Small intestine (tissue), 7 donors: Measurements from ENCODE around the gene DIS3L2. TPM values are rescaled to one million over a fixed set of nuclear protein-coding genes. Genes with fewer than 3 reads are reported as not detected.

Experiments
- DNase-seq, 2 donors: peaks; one replicate each; pipeline versions ENCODE4 v3.0.0 to v3.0.0-alpha.2; 2013
- FAIRE-seq: peaks from 2 replicates; lab custom pipeline; 2012; peaks lifted over from hg19 to GRCh38; lab: Jason Lieb, UNC
- H3K27ac ChIP-seq, 3 donors: one replicate each; pipeline ENCODE4 v1.5.1; 2013; ENCODE audit warnings: low read length in 2 of 3, mild to moderate bottlenecking in 2 of 3, control low read depth in 1 of 3, inconsistent platforms in 1 of 3, low read depth in 1 of 3, moderate library complexity in 1 of 3
- H3K27me3 ChIP-seq, 3 donors: one replicate each; pipeline ENCODE4 v1.6.1; 2013; ENCODE audit warnings: low read length in 3 of 3, inconsistent platforms in 1 of 3; ENCODE audit not compliant: control insufficient read depth in 3 of 3, insufficient read depth in 3 of 3
- H3K36me3 ChIP-seq, 3 donors: one replicate each; pipeline ENCODE4 v1.6.1; 2013; ENCODE audit warnings: low read length in 3 of 3, inconsistent platforms in 1 of 3, low read depth in 1 of 3, mild to moderate bottlenecking in 1 of 3, moderate library complexity in 1 of 3; ENCODE audit not compliant: control insufficient read depth in 3 of 3, insufficient read depth in 2 of 3
- H3K4me1 ChIP-seq, 3 donors: one replicate each; pipeline ENCODE4 v1.6.1; 2013; ENCODE audit warnings: low read length in 2 of 3, inconsistent platforms in 1 of 3, low read depth in 1 of 3, mild to moderate bottlenecking in 1 of 3, moderate library complexity in 1 of 3; ENCODE audit not compliant: control insufficient read depth in 3 of 3, insufficient read depth in 2 of 3
- H3K4me3 ChIP-seq, 3 donors: one replicate each; pipeline ENCODE4 v1.5.1; 2013; ENCODE audit warnings: low read length in 3 of 3, control low read depth in 1 of 3, inconsistent platforms in 1 of 3, low read depth in 1 of 3, mild to moderate bottlenecking in 1 of 3, moderate library complexity in 1 of 3
- H3K9me3 ChIP-seq, 2 donors: one replicate each; pipeline ENCODE4 v1.6.1; 2013; ENCODE audit warnings: low read depth in 1 of 2, low read length in 1 of 2; ENCODE audit not compliant: control insufficient read depth in 2 of 2, insufficient read depth in 1 of 2
- WGBS, 3 donors: extraction: QIAGEN DNeasy Blood & Tissue Kit; methylation state at CpG; one replicate each; pipeline ENCODE4 v1.1.7; 2013; 5-methylcytosine and 5-hydroxymethylcytosine counted together
- polyA plus RNA-seq, 4 donors: library from polyadenylated mRNA; stranded (reverse) in 3 of 4; unstranded in 1 of 4; fragments of 200-250 nt in 3 of 4; fragments of 120-200 nt in 1 of 4; gene quantifications; one replicate each; pipeline versions ENCODE4 v1.2.1 to v1.2.3, GENCODE V29; 2013
- donor health status: healthy with polysubstance abuse.
- donor health status: control.
- donor health status: control.
- donor health status: Bipolar disorder and iron deficiency.
- donor health status: healthy.

Gene DIS3L2
- polyA plus RNA-seq, 4 donors = 8.3 to 22.1 (median 11.8) TPM

GRCh38 chr2:231957913-231958763 lies 3.4 kb upstream of the DIS3L2 start:
- H3K4me1 ChIP-seq = peaks cover 0 to 5% (median 3%) of the 10 kb centered on the region in 3 donors
- 77 to 83% (median 81%) methylated on average over 4 of the region's 4 CpGs for whole genome bisulfite sequencing, 3 donors
- H3K9me3 ChIP-seq = peaks cover 0 to 3% of the 10 kb centered on the region in 2 donors
- peak in 1 of 2 donors; percentile 8 for DNase-seq
- peaks cover 0 to 2% (median 0%) of the 10 kb centered on the region in 3 donors for H3K27me3 ChIP-seq
- H3K27ac ChIP-seq = no peak overlapping the region
- FAIRE-seq = no peak
- H3K36me3 ChIP-seq = no peaks in the 10 kb centered on the region
- no peak overlapping the region for H3K4me3 ChIP-seq

GRCh38 chr2:231960810-231961348 lies 634 bp upstream of the DIS3L2 start:
- DNase-seq = no peak
- Histone ChIP-seq H3K4me3 (peak overlapping the region; percentile 79 to 98 (median 93)), H3K27me3 (no peaks in the 10 kb centered on the region), H3K27ac (peak overlapping the region; percentile 47 to 87 (median 78)), H3K36me3 (no peaks in the 10 kb centered on the region), H3K4me1 (peaks cover 0 to 8% (median 3%) of the 10 kb centered on the region in 3 donors), H3K9me3 (peaks cover 0 to 3% of the 10 kb centered on the region in 2 donors)
- no peak for FAIRE-seq
- WGBS, 3 donors = 48 to 60% (median 55%) methylated on average over 18 of the region's 18 CpGs

GRCh38 chr2:231965102-231965501 lies 3.6 kb downstream of the DIS3L2 start:
- no peak for DNase-seq

GRCh38 chr2:231966886-231967285 lies 5.4 kb downstream of the DIS3L2 start:
- Histone ChIP-seq H3K27ac (no peak overlapping the region), H3K36me3 (no peaks in the 10 kb centered on the region), H3K9me3 (peaks cover 0 to 6% of the 10 kb centered on the region in 2 donors), H3K4me3 (no peak overlapping the region), H3K27me3 (no peaks in the 10 kb centered on the region), H3K4me1 (peaks cover 0 to 3% (median 0%) of the 10 kb centered on the region in 3 donors)
- FAIRE-seq = no peak
- 71 to 79% (median 74%) methylated on average over 4 of the region's 4 CpGs for WGBS, 3 donors
- DNase-seq = no peak

More at GRCh38 chr2:231965102-231965501, 3.6 kb downstream of the DIS3L2 start:
- WGBS, 3 donors = 54 to 65% (median 58%) methylated on average over 1 of the region's 1 CpG
- H3K27ac ChIP-seq = no peak overlapping the region
- H3K4me3 ChIP-seq = no peak overlapping the region
- FAIRE-seq = no peak
- no peaks in the 10 kb centered on the region for H3K27me3 ChIP-seq
- H3K9me3 ChIP-seq = peaks cover 0 to 6% of the 10 kb centered on the region in 2 donors
- H3K4me1 ChIP-seq = peaks cover 0 to 8% (median 3%) of the 10 kb centered on the region in 3 donors
- no peaks in the 10 kb centered on the region for H3K36me3 ChIP-seq

GRCh38 chr2:231968820-231969219 lies 7.3 kb downstream of the DIS3L2 start:
- H3K36me3 ChIP-seq = no peaks in the 10 kb centered on the region
- 93 to 97% (median 94%) methylated on average over 6 of the region's 6 CpGs for WGBS, 3 donors
- no peak for FAIRE-seq
- no peak overlapping the region for H3K27ac ChIP-seq
- H3K9me3 ChIP-seq = peaks cover 0 to 4% of the 10 kb centered on the region in 2 donors
- H3K4me1 ChIP-seq = peaks cover 0 to 3% (median 0%) of the 10 kb centered on the region in 3 donors
- DNase-seq = no peak
- no peaks in the 10 kb centered on the region for H3K27me3 ChIP-seq
- no peak overlapping the region for H3K4me3 ChIP-seq

- Histone ChIP-seq H3K36me3 (no peaks in the 10 kb centered on the region), H3K27me3 (no peaks in the 10 kb centered on the region), H3K9me3 (peaks cover 0 to 9% of the 10 kb centered on the region in 2 donors), H3K27ac (no peak overlapping the region), H3K4me1 (no peaks in the 10 kb centered on the region), H3K4me3 (no peak overlapping the region)
- no peak for DNase-seq
- no peak for FAIRE-seq
- 93 to 100% (median 96%) methylated on average over 3 of the region's 3 CpGs for WGBS, 3 donors
These were observed 8.9 kb downstream of the DIS3L2 start for GRCh38 chr2:231970461-231970860.

- Histone ChIP-seq H3K27me3 (no peaks in the 10 kb centered on the region), H3K36me3 (peaks cover 0 to 2% (median 0%) of the 10 kb centered on the region in 3 donors), H3K9me3 (peaks cover 0 to 6% of the 10 kb centered on the region in 2 donors), H3K4me1 (no peaks in the 10 kb centered on the region), H3K4me3 (no peak overlapping the region), H3K27ac (no peak overlapping the region)
- DNase-seq (no peak), FAIRE-seq (no peak)
- 89 to 95% (median 92%) methylated on average over 2 of the region's 2 CpGs for WGBS, 3 donors
These were observed 13.5 kb downstream of the DIS3L2 start for GRCh38 chr2:231975001-231975400.

- H3K4me1 ChIP-seq = no peaks in the 10 kb centered on the region
- peaks cover 0 to 2% (median 0%) of the 10 kb centered on the region in 3 donors for H3K36me3 ChIP-seq
- FAIRE-seq (no peak), DNase-seq (no peak)
- peaks cover 0 to 6% of the 10 kb centered on the region in 2 donors for H3K9me3 ChIP-seq
- no peak overlapping the region for H3K4me3 ChIP-seq
- no peak overlapping the region for H3K27ac ChIP-seq
- H3K27me3 ChIP-seq = no peaks in the 10 kb centered on the region
- 84 to 95% (median 88%) methylated on average over 2 of the region's 2 CpGs for WGBS, 3 donors
These were observed 15.9 kb downstream of the DIS3L2 start for GRCh38 chr2:231977430-231977829.
